A673 (cell line): ENCODE measurements around the gene SLC17A7. TPM values are rescaled to one million over a fixed set of nuclear protein-coding genes. Genes with fewer than 3 reads are reported as not detected.

Source experiments
- BruUV-seq: library from RNA; stranded (reverse); fragments of 400-500 nt; replicated peaks from 2 replicates; lab custom pipeline; 2021; lab: Mats Ljungman, UMichigan
- CTCF ChIA-PET: fragments of 300-600 bp; sonication (Branson Sonifier 250); formaldehyde crosslinking; loops from one replicate; lab custom pipeline; 2022; ENCODE audit warnings: antibody characterized with exemption; lab: Charles Lee
- POLR2A ChIA-PET: fragments of 300-600 bp; sonication (Branson Sonifier 250); formaldehyde crosslinking; loops from one replicate; lab custom pipeline; 2022; ENCODE audit warnings: antibody characterized with exemption; ENCODE audit not compliant: low non-redundant PET; lab: Charles Lee
- DNase-seq: peaks from one replicate; pipeline ENCODE4 v3.0.0-alpha.2; 2015; ENCODE audit warnings: low spot score
- H3K27ac ChIP-seq: fragments of 200-600 bp; sonication (generic); 2 replicates; pipeline ENCODE4 v1.5.1; 2016; ENCODE audit warnings: mixed run types, low read depth, mild to moderate bottlenecking, mixed read lengths, antibody characterized with exemption, low read length; ENCODE audit not compliant: poor library complexity, severe bottlenecking
- H3K27me3 ChIP-seq: fragments of 200-600 bp; sonication (generic); replicated peaks from 2 replicates; pipeline ENCODE4 v1.6.1; 2017; ENCODE audit warnings: mixed run types, low read depth, mild to moderate bottlenecking, mixed read lengths, antibody characterized with exemption, low read length; ENCODE audit not compliant: insufficient read depth, poor library complexity
- H3K36me3 ChIP-seq: fragments of 200-600 bp; sonication (generic); 2 replicates; pipeline ENCODE4 v1.6.1; 2016; ENCODE audit warnings: mixed run types, mild to moderate bottlenecking, mixed read lengths, antibody characterized with exemption, low read length; ENCODE audit not compliant: insufficient read depth, poor library complexity, severe bottlenecking
- H3K4me1 ChIP-seq: fragments of 200-600 bp; sonication (generic); 2 replicates; pipeline ENCODE4 v1.6.1; 2017; ENCODE audit warnings: mixed run types, mild to moderate bottlenecking, mixed read lengths, antibody characterized with exemption, low read length; ENCODE audit not compliant: insufficient read depth, poor library complexity, severe bottlenecking
- H3K4me3 ChIP-seq: fragments of 200-600 bp; sonication (generic); 2 replicates; pipeline ENCODE4 v1.5.1; 2016; ENCODE audit warnings: low read depth, mixed run types, mild to moderate bottlenecking, mixed read lengths, low read length; ENCODE audit not compliant: poor library complexity, severe bottlenecking
- H3K9me3 ChIP-seq: fragments of 200-600 bp; sonication (generic); 2 replicates; pipeline ENCODE4 v1.6.1; 2016; ENCODE audit warnings: mixed run types, low read depth, mild to moderate bottlenecking, mixed read lengths, antibody characterized with exemption, low read length; ENCODE audit not compliant: poor library complexity, severe bottlenecking
- EZH2 ChIP-seq: fragments of 200-600 bp; sonication (generic); IDR thresholded peaks from 2 replicates; pipeline ENCODE4 v1.6.1; 2017; ENCODE audit warnings: borderline replicate concordance, low read depth, mild to moderate bottlenecking, mixed read lengths, antibody characterized with exemption, low read length; ENCODE audit not compliant: poor library complexity, severe bottlenecking
- intact Hi-C: fragments of 100-400 bp; cut with micrococcal nuclease; formaldehyde crosslinking; loops from one replicate; pipeline ENCODE4 v1.10.0; 2022; ENCODE audit not compliant: unreplicated experiment
- total RNA-seq: library from RNA; stranded (reverse); gene quantifications from 2 replicates; pipeline ENCODE4 v1.2.3, GENCODE V29; 2021
- TF ChIP-seq, protein P1 (sequence below): fragments of 300-800, 200-600 bp; sonication (generic); conservative IDR thresholded peaks from 2 replicates; pipeline ENCODE4 v1.5.1; 2017; ENCODE audit warnings: low read depth, mild to moderate bottlenecking, antibody characterized with exemption, low read length, moderate library complexity, mixed read lengths

Gene SLC17A7
- total RNA-seq, 1 experiment from 2014 or later: 1.7 TPM

DNA sequence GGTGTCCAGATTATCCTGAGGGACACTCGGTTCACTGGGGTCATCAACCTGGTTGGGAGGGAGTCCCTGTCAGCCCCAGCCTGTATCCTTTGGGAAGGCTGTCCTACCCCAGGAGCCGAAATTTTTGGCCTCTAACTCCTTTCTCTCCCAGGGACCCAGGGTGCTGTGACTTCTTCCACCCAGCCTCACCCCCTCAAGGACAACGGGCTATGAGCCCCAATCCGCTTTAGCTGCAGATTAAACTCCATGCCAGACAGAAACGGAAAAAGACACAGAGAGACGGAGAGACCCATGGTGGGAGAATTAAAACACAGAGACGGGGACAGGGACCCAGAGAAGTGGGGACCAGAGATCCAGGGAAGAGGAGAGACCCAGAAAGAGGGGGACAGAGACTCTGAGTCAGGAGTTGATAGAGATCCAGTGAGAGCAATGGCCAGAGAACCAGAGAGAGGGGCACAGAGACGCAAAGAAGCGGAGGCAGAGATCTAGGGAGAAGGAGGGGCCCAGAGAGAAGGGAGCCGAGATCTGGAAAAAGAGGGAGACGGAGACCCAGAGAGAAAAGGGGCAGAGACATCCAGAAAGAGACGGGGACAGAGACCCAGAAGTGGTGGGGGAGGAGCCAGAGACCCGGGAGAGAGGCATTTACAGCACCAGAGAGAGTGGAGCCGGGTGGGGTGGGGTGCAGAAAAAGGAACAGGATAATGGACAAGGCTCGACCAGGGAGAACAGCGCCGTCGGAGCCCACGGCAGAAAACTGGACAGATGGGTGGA is 703 bp downstream of the SLC17A7 start:
- CTCF ChIA-PET: interaction anchor here (0.7 to 1.1 kb wide), 2 partner anchors 9 to 49 kb away, joined by 3 read pairs; no protein-coding TSS in a partner anchor
- H3K9me3 ChIP-seq: no peaks in the 10 kb centered on the region
- no peak overlapping the region for H3K27ac ChIP-seq
- BruUV-seq: no TSS peak
- intact Hi-C loops: loop anchor here (5.0 kb wide), 2 partner anchors 213 to 343 kb away; no protein-coding TSS in a partner anchor
- peaks cover 36% of the 10 kb centered on the region for H3K27me3 ChIP-seq
- no peaks in the 10 kb centered on the region for H3K36me3 ChIP-seq
- POLR2A ChIA-PET: no interaction called here
- no peak for DNase-seq
- no peak for TF ChIP-seq EZH2
- TF ChIP-seq, protein P1, sequence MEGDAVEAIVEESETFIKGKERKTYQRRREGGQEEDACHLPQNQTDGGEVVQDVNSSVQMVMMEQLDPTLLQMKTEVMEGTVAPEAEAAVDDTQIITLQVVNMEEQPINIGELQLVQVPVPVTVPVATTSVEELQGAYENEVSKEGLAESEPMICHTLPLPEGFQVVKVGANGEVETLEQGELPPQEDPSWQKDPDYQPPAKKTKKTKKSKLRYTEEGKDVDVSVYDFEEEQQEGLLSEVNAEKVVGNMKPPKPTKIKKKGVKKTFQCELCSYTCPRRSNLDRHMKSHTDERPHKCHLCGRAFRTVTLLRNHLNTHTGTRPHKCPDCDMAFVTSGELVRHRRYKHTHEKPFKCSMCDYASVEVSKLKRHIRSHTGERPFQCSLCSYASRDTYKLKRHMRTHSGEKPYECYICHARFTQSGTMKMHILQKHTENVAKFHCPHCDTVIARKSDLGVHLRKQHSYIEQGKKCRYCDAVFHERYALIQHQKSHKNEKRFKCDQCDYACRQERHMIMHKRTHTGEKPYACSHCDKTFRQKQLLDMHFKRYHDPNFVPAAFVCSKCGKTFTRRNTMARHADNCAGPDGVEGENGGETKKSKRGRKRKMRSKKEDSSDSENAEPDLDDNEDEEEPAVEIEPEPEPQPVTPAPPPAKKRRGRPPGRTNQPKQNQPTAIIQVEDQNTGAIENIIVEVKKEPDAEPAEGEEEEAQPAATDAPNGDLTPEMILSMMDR: no peak
- H3K4me3 ChIP-seq: peak overlapping the region; percentile 68
- peaks cover 12% of the 10 kb centered on the region for H3K4me1 ChIP-seq

DNA sequence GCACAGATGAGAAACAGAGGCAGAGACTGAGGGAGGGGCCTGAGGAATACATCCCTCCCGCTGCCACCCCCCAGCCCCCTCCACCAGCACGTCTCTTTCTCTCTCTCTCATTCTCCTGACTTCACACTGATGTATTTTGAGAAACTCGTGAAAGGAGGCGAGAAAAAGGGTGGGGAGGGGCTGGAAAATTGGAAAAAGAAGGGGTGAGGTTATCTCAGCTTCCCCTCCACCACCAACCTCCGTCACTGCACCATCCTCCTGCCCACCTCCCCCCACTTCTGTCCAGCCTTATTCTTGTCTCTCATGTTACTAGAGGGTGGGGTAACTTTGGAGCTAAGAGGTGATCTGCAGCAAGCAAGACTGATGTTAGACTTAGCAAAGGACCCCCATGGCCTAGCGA is 1.5 kb downstream of the SLC17A7 start:
- intact Hi-C loops: loop anchor here (5.0 kb wide), 2 partner anchors 213 to 343 kb away; no protein-coding TSS in a partner anchor

DNA sequence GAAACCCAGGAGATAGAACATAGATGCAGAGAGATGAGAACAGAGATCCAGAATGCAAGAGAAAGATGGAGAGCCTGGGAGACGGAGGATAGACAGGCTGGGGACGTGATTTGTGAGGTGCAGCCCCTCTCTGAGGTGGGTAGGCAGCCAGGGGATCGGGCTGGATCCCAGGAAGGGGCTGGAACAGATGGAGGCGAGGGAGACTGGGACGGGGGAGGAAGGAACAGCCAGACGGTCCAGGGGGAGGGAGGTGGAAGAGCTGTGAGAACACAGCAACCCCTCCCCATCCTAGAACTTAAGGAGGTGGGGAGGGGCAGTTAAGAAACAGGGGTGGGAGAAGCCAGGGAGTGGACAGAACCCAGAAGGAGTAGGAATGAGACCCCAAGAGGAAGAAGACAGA is 3.1 kb downstream of the SLC17A7 start:
- intact Hi-C loops: no loop called here
- BruUV-seq: no TSS peak
- CTCF ChIA-PET: no interaction called here

More for the DNA sequence above, 1.5 kb downstream of the SLC17A7 start:
- ChIA-PET POLR2A (no interaction called here), CTCF (interaction anchor here (0.6 to 1.1 kb wide), 2 partner anchors 48 to 326 kb away, joined by 3 read pairs; partner anchors contain the start of gene LIN7B)
- no TSS peak for BruUV-seq
- TF ChIP-seq EZH2: no peak
- TF ChIP-seq, protein P1: no peak
- Histone ChIP-seq H3K27me3 (peaks cover 36% of the 10 kb centered on the region), H3K4me1 (peaks cover 12% of the 10 kb centered on the region), H3K9me3 (no peaks in the 10 kb centered on the region), H3K27ac (no peak overlapping the region), H3K36me3 (no peaks in the 10 kb centered on the region), H3K4me3 (no peak overlapping the region)
- DNase-seq: no peak

More for the DNA sequence above, 3.1 kb downstream of the SLC17A7 start:
- H3K36me3 ChIP-seq: no peaks in the 10 kb centered on the region
- TF ChIP-seq EZH2: no peak
- TF ChIP-seq, protein P1: no peak
- H3K9me3 ChIP-seq: no peaks in the 10 kb centered on the region
- H3K27me3 ChIP-seq: peaks cover 36% of the 10 kb centered on the region
- H3K27ac ChIP-seq: no peak overlapping the region
- POLR2A ChIA-PET: no interaction called here
- no peak for DNase-seq
- H3K4me1 ChIP-seq: peaks cover 12% of the 10 kb centered on the region
- H3K4me3 ChIP-seq: no peak overlapping the region
